C4-2B (cell line): ENCODE measurements around the gene CSKMT.
A peak's percentile ranks its signal among the peaks of the same experiment; 100 is the strongest.

ENCODE experiments used
- H3K27ac ChIP-seq: fragments of 450-650 bp; 2 replicates; pipeline ENCODE4 v1.5.1; 2017
- ZFX ChIP-seq: fragments of 450-650 bp; IDR thresholded peaks from 2 replicates; pipeline ENCODE4 v1.6.1; 2017
- TF ChIP-seq, protein P1 (sequence below): fragments of 450-650 bp; conservative IDR thresholded peaks from 2 replicates; pipeline ENCODE4 v1.5.1; 2017; ENCODE audit warnings: mild to moderate bottlenecking

The CSKMT gene

DNA sequence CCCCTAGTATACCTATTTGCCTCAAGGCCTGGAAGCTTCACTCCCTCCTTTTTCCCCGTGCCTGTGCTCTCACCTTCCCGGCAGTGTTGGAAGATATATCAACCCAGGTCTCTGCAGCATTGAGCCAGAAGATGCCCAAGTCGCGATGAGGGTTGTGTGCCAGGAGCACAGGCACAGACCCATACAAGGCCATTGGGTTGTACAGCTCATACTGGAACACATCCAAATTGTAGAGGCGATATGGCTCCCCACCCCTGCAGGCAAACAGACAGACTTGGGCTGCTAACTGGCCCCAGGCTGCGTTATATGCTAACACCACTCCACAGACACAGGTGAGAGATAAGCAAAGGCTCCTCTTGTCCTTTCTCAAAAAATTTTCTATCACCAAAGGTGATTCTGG is 32.6 kb upstream of the CSKMT start:
- no peak overlapping the region for H3K27ac ChIP-seq
- TF ChIP-seq, protein P1, sequence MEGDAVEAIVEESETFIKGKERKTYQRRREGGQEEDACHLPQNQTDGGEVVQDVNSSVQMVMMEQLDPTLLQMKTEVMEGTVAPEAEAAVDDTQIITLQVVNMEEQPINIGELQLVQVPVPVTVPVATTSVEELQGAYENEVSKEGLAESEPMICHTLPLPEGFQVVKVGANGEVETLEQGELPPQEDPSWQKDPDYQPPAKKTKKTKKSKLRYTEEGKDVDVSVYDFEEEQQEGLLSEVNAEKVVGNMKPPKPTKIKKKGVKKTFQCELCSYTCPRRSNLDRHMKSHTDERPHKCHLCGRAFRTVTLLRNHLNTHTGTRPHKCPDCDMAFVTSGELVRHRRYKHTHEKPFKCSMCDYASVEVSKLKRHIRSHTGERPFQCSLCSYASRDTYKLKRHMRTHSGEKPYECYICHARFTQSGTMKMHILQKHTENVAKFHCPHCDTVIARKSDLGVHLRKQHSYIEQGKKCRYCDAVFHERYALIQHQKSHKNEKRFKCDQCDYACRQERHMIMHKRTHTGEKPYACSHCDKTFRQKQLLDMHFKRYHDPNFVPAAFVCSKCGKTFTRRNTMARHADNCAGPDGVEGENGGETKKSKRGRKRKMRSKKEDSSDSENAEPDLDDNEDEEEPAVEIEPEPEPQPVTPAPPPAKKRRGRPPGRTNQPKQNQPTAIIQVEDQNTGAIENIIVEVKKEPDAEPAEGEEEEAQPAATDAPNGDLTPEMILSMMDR = no peak
- TF ChIP-seq ZFX = no peak

DNA sequence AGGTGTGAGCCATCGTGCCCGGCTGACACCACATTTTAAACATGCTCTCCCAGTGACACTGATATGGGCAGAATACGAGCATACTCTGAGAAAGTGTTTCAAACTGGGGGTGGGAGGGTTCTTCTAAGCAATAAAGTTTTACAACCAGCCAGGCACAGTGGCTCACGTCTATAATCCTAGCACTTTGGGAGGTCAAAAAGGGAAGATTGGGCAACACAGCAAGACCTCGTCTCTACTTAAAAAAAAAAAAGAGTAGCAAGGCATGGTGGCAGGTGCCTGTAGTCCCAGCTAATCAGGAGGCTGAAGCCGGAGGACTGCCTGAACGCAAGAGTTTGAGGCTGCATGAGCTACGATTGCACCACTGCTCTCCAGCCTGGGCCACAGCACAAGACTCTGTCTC is 20.9 kb upstream of the CSKMT start:
- no peak overlapping the region for H3K27ac ChIP-seq
- no peak for TF ChIP-seq ZFX
- TF ChIP-seq, protein P1 = no peak

- peak overlapping the region; percentile 97 for H3K27ac ChIP-seq
- TF ChIP-seq, protein P1 = no peak
Observed at GRCh38 chr11:62645671-62645945, 19.5 kb upstream of the CSKMT start.

DNA sequence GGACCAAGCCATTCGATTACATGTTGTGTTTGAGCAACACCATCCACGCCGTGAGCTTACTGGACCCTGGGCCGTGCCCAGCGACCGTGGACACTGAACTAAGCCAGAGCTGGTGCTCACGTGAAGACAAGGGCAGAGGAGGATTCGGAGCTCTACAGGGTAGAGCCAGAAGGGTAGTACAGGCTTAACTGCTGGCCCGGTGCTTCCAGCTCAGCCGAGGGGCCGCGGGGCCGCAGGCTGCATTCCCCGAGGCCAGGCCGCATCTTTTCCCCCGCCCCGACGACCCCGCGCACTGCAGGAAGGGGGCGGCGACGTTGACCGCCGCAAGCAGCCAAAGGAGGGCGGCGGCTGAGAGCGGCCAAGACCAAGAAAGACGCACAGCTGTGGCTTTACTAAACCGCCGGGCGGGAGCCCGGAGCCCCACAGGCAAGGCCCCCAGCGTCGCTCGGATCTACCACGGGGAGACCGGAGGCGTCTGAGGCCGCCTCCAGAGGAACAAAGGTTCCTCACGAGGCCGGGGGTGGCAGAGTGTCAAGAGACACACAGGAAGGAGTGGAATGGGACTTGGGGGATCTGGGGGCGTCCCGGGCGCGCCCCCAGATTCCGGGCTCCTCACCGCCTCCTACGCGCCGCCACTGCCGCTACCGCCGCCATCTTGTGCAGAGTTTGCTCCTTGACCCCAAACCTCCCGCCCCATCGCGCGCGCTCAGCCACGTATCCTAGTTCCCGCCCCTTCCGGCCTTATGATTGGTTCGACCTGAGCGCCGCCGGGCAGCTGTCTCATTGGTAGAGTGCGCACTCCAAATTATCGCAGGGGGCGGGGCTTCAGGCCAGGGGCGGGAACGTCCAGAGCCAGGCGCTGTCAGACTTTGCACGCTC is 18.9 kb upstream of the CSKMT start, which contains the start of gene GANAB:
Gene GANAB (minus strand): TSS at position 668 of the 879 bp plus-strand sequence. CDS start 14 bp downstream, at position 654.
- TF ChIP-seq, protein P1 = no peak
- TF ChIP-seq ZFX = peak; percentile 89; the same call in 1 of the 2 replicates

DNA sequence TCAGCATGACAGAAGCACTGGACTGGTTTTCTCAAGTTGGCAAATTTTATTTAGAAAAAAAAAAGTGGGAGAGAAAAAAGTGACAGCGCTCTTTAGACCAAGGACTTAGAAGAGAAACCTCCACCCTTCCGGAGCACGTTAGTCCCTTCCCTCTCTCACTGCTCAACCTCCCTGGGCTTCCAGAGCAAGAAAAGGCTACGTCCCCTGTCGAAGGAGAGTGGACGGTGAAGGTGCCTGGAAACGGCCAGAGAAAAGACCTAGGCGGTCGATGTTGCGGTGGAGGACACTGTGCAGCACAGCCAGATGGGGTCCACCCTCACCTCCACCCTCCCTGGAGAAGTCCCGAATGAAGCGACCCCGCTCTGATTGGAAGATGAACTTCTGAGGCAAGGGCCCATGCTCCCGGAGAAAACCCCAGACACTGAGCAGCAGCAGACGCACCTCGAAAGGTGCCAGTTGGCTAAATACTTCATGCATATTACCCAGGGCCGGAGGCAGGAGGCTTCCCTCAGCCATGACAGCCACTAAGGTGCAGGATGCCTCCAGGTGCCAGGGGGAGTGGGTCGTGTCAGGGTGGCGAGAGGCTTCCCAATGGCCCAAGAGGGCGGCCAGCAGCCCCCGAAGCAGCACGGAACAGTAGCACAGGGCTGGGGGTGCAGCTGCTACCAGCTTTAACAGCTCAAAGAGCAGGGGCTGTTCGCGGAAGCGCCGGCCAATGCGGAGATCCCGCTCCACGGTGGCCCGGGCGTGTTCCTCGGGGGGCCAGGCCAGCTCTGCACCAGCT is 18.1 kb upstream of the CSKMT start:
- H3K27ac ChIP-seq = peak overlapping the region; percentile 97
- no peak for TF ChIP-seq ZFX
- TF ChIP-seq, protein P1 = no peak

More for the DNA sequence above, 18.9 kb upstream of the CSKMT start, which contains the start of gene GANAB:
- H3K27ac ChIP-seq = peak within 1 kb of the TSS; percentile 97

- TF ChIP-seq, protein P1 = no peak
- TF ChIP-seq ZFX = no peak
- H3K27ac ChIP-seq = peak overlapping the region; percentile 97
Observed at GRCh38 chr11:62647609-62648005, 17.5 kb upstream of the CSKMT start.

DNA sequence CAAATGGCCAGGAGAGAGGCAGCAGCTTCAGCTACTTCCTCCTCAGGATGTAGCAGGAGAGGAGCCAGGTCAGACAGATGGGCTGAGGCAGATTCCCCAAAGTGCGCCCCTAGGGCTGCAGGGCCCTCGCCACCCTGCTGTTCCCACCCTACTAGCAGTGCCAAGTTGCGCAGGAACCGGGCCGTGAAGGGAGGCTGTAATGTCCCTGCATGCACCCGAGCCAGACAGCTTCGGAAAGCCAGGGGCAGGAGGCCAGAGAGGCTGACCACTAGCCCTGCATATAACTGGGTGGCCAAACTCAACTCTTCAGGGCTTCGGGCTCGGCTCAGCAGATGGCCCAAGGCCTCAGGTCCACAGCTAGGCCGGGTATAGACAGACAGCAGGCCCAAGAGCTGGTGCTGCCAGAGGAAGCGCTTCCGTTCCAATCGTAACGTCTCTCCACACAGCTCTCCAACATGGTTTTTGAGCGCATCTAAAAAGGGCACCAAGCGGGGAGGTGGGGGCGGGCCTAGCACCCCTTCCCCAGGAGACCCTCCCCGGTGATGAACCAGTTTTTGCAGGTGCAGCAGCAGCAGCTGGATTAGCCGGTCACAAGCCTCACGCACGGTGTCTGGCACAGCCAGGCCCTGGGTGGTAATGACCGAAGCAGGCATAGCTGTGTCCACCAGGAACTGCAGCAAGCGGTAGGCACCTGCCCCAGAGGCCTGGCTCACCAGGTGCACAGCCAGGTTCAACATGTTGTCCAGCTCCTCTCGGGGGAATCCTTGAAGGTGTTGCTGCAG is 16.7 kb upstream of the CSKMT start:
- H3K27ac ChIP-seq = peak overlapping the region; percentile 97
- no peak for TF ChIP-seq ZFX
- TF ChIP-seq, protein P1 = no peak
